Spleen (tissue), 11 donors: ENCODE data around the gene HERC3. TPM values are rescaled to one million over a fixed set of nuclear protein-coding genes. Genes with fewer than 3 reads are reported as not detected.
A peak's percentile ranks its signal among the peaks of the same experiment; 100 is the strongest.

Experiments used
- DNase-seq: peaks from one replicate; pipeline ENCODE4 v3.0.0-alpha.2; 2020
- H3K27ac ChIP-seq, 8 donors: fragments of 200-600 bp; sonication (generic) in 7 of 8; 1 replicate in 4 of 8; 2 replicates in 4 of 8; pipeline versions ENCODE4 v1.5.0 to v1.8.0; 2016 to 2021; ENCODE audit warnings: inconsistent platforms in 4 of 8, mild to moderate bottlenecking in 4 of 8, moderate library complexity in 1 of 8
- H3K27me3 ChIP-seq, 7 donors: fragments of 200-600 bp; sonication (generic) in 6 of 7; replicated peaks in 1 of 7; 1 replicate in 4 of 7; 2 replicates in 3 of 7; pipeline versions ENCODE4 v1.5.0 to v1.8.0; 2016 to 2021; ENCODE audit warnings: inconsistent platforms in 3 of 7, mild to moderate bottlenecking in 1 of 7
- H3K36me3 ChIP-seq, 6 donors: fragments of 200-600 bp; sonication (generic) in 5 of 6; 1 replicate in 4 of 6; 2 replicates in 2 of 6; pipeline versions ENCODE4 v1.5.0 to v1.8.0; 2016 to 2021; ENCODE audit warnings: inconsistent platforms in 2 of 6
- H3K4me1 ChIP-seq, 6 donors: fragments of 200-600 bp; sonication (generic) in 5 of 6; 1 replicate in 3 of 6; 2 replicates in 3 of 6; pipeline versions ENCODE4 v1.5.0 to v1.8.0; 2016 to 2021; ENCODE audit warnings: inconsistent platforms in 3 of 6
- H3K4me3 ChIP-seq, 8 donors: fragments of 200-600 bp; sonication (generic) in 7 of 8; 1 replicate in 4 of 8; 2 replicates in 4 of 8; pipeline versions ENCODE4 v1.5.0 to v1.8.0; 2016 to 2021; ENCODE audit warnings: inconsistent platforms in 4 of 8, mild to moderate bottlenecking in 4 of 8, moderate library complexity in 2 of 8
- H3K9me3 ChIP-seq, 8 donors: fragments of 200-600 bp; sonication (generic) in 7 of 8; 1 replicate in 4 of 8; 2 replicates in 4 of 8; pipeline versions ENCODE4 v1.5.0 to v1.8.0; 2016 to 2021; ENCODE audit warnings: inconsistent platforms in 4 of 8
- CTCF ChIP-seq, 11 experiments: fragments of 200-600 bp in 7 of 11; fragments of 450-650 bp in 4 of 11; sonication (generic) in 4 of 11; IDR thresholded peaks in 8 of 11; conservative IDR thresholded peaks in 3 of 11; 1 replicate in 7 of 11; 2 replicates in 4 of 11; pipeline versions ENCODE4 v1.4.0 to v1.8.0; 2016 to 2021; ENCODE audit warnings: antibody characterized with exemption in 11 of 11, inconsistent platforms in 4 of 11, mild to moderate bottlenecking in 1 of 11
- POLR2A ChIP-seq, 3 donors: fragments of 450-650 bp; IDR thresholded peaks; one replicate each; pipeline ENCODE4 v1.5.1; 2017; ENCODE audit warnings: antibody characterized with exemption in 3 of 3, mild to moderate bottlenecking in 1 of 3
- POLR2AphosphoS5 ChIP-seq, 3 donors: sonication (generic); formaldehyde crosslinking; IDR thresholded peaks; one replicate each; pipeline ENCODE4 v1.5.1; 2017; ENCODE audit warnings: antibody characterized with exemption in 3 of 3
- WGBS, 5 donors: extraction: QIAGEN DNeasy Blood & Tissue Kit in 3 of 5; methylation state at CpG; one replicate each; pipeline versions ENCODE4 v1.1.5 to v1.1.7; 2013 to 2018; 5-methylcytosine and 5-hydroxymethylcytosine counted together
- intact Hi-C: fragments of 100-400 bp; cut with DNase I; formaldehyde crosslinking; loops from one replicate; pipeline ENCODE4 v1.15.0; 2023; ENCODE audit warnings: low total_unique reads
- polyA plus RNA-seq, 3 donors: library from polyadenylated mRNA; stranded (reverse); fragments of 200-250 nt; gene quantifications; one replicate each; pipeline ENCODE4 v1.2.1, GENCODE V29; 2013
- total RNA-seq, 7 donors: library from RNA; depleted of rRNA in 3 of 7; stranded (reverse); fragments of >200 nt in 3 of 7; fragmentation: NEBNext Ultra II Directional in 4 of 7; extraction: Animal tissue kit (Norgen Biotek cat#: 25700) in 4 of 7; gene quantifications; one replicate each; pipeline versions ENCODE4 v1.1.0 to v1.2.1, GENCODE V29; 2016 to 2021
- donor health status: healthy with polysubstance abuse.
- donor health status: DM: no; HTN: no; CAD: no; lungs with moderate emphysema.
- donor health status: DM: no; HTN: no; CAD: no.
- donor health status: Bipolar disorder and iron deficiency.
- donor health status: healthy.
- donor health status: DM: no; HTN: no; CAD: no.
- donor health status: DM: yes; HTN: yes; CAD: no.

Gene HERC3
- total and polyA plus RNA-seq, 10 donors, result 4.4 to 73.5 (median 62.2) TPM

- H3K27me3 ChIP-seq, result no peaks in the 10 kb centered on the region
- peaks cover 21 to 79% (median 44%) of the 10 kb centered on the region in 6 donors for H3K4me1 ChIP-seq
- WGBS, 5 donors, result 80 to 90% (median 86%) methylated on average over 2 of the region's 2 CpGs
- no peak overlapping the region for H3K4me3 ChIP-seq
- H3K27ac ChIP-seq, result peak overlapping the region in 4 of 8 donors; percentile 42 to 55 (median 50)
- peaks cover 0 to 68% (median 14%) of the 10 kb centered on the region in 6 donors for H3K36me3 ChIP-seq
- no peak for TF ChIP-seq POLR2A (IDR thresholded peaks at IDR 0.05)
- no peak for TF ChIP-seq CTCF (IDR thresholded peaks at IDR 0.05 in 8 of 11, conservative IDR thresholded peaks at IDR 0.05 in 3 of 11)
- no peak for TF ChIP-seq POLR2AphosphoS5 (IDR thresholded peaks at IDR 0.05)
- intact Hi-C loops, result no loop called here
- no peak for DNase-seq
- H3K9me3 ChIP-seq, result no peaks in the 10 kb centered on the region
Measured at GRCh38 chr4:88600176-88600838, 8.0 kb downstream of the HERC3 start.

- intact Hi-C loops, result no loop called here
- H3K4me1 ChIP-seq, result peaks cover 1 to 66% (median 39%) of the 10 kb centered on the region in 6 donors
Measured at GRCh38 chr4:88604978-88605678, 12.8 kb downstream of the HERC3 start.

GRCh38 chr4:88605736-88606135, 13.5 kb downstream of the HERC3 start:
- no peak for DNase-seq
- intact Hi-C loops, result no loop called here
- H3K4me3 ChIP-seq, result no peak overlapping the region
- no peaks in the 10 kb centered on the region for H3K9me3 ChIP-seq
- H3K36me3 ChIP-seq, result peaks cover 0 to 69% (median 21%) of the 10 kb centered on the region in 6 donors
- no peak for TF ChIP-seq CTCF (IDR thresholded peaks at IDR 0.05 in 8 of 11, conservative IDR thresholded peaks at IDR 0.05 in 3 of 11)
- TF ChIP-seq POLR2AphosphoS5 (IDR thresholded peaks at IDR 0.05), result no peak
- no peak for TF ChIP-seq POLR2A (IDR thresholded peaks at IDR 0.05)
- no peaks in the 10 kb centered on the region for H3K27me3 ChIP-seq
- H3K27ac ChIP-seq, result no peak overlapping the region
- peaks cover 0 to 65% (median 36%) of the 10 kb centered on the region in 6 donors for H3K4me1 ChIP-seq

More at GRCh38 chr4:88604978-88605678, 12.8 kb downstream of the HERC3 start:
- no peaks in the 10 kb centered on the region for H3K9me3 ChIP-seq
- peaks cover 0 to 69% (median 21%) of the 10 kb centered on the region in 6 donors for H3K36me3 ChIP-seq
- TF ChIP-seq POLR2AphosphoS5 (IDR thresholded peaks at IDR 0.05) (no peak), CTCF (IDR thresholded peaks at IDR 0.05 in 8 of 11, conservative IDR thresholded peaks at IDR 0.05 in 3 of 11) (no peak), POLR2A (IDR thresholded peaks at IDR 0.05) (no peak)
- DNase-seq, result no peak
- no peak overlapping the region for H3K4me3 ChIP-seq
- no peak overlapping the region for H3K27ac ChIP-seq
- no peaks in the 10 kb centered on the region for H3K27me3 ChIP-seq
- 55 to 82% (median 75%) methylated on average over 1 of the region's 1 CpG for WGBS, 5 donors

- Histone ChIP-seq H3K36me3 (peaks cover 0 to 73% (median 21%) of the 10 kb centered on the region in 6 donors), H3K27ac (no peak overlapping the region), H3K27me3 (no peaks in the 10 kb centered on the region), H3K9me3 (no peaks in the 10 kb centered on the region), H3K4me3 (no peak overlapping the region), H3K4me1 (peaks cover 6 to 68% (median 42%) of the 10 kb centered on the region in 6 donors)
- TF ChIP-seq POLR2AphosphoS5 (IDR thresholded peaks at IDR 0.05) (no peak), POLR2A (IDR thresholded peaks at IDR 0.05) (no peak), CTCF (IDR thresholded peaks at IDR 0.05 in 8 of 11, conservative IDR thresholded peaks at IDR 0.05 in 3 of 11) (no peak)
- no peak for DNase-seq
- WGBS, 5 donors, result 94 to 100% (median 99%) methylated on average over 1 of the region's 1 CpG
- intact Hi-C loops, result no loop called here
Measured at GRCh38 chr4:88606832-88607231, 14.6 kb downstream of the HERC3 start.
